NCI-H2227 (cell line): Measurements from ENCODE around the gene CHTF18.
"Not testable (repeated sequence)": the region's sequence is repeated elsewhere in the genome, so short reads cannot be mapped to it uniquely, and the experiment has no call there.

Experiments used
- DNase-seq: peaks from one replicate; lab custom pipeline; 2025; ENCODE audit not compliant: unreplicated experiment; lab: John Stamatoyannopoulos, UW

The CHTF18 gene

GRCh38 chr16:788399-789126 lies at the start of gene CHTF18:
CHTF18 (plus strand) TSS chr16:788620; CDS start chr16:788685, 65 bp downstream.
- DNase-seq = peak; percentile 96

DNA sequence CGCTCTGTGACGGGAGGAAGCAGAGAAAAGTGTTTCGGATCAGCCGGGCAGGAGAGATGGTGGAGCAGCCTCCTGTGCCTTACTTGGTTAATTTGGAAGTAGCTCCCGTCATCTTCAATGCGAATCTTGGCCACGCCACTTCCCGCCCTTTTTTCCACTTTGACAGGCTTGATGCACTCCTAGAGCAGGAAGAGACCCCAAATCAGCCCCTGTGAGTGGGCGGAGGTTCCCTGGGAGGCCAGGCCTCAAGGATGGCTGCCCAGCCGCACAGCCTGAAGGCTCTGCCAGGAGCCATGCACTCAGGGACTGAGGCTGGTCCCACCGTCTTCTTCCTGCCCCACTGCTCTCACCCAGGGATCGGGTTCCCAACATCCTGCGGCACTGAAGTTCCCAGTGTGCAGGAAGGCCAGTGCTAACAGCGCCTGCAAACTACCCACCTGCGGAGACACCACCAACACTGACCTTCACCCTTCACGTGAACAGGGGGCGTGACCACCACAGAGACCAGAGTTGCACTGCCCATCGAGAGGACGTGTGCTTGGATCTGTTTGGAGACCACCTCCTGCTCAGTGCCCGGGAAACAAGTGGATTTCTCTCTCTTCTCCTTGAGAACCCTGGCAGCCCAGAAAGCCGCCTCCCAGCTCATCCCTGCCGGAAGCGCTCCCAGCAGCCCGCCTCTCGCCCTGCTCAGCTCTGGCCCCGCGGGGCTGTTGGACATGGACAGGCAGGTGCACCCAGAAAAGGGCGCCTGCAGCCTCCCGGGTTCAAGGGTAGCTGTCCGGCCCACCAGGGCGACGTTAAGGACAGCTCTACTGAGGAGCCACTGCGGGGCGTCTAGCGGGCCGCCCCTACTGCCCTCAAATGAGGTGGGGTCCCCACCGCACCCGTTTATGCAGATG lies 48.6 kb upstream of the CHTF18 start:
- DNase-seq = peak; percentile 36

- DNase-seq = no peak
Observed at GRCh38 chr16:740459-740763, 48.0 kb upstream of the CHTF18 start.

DNA sequence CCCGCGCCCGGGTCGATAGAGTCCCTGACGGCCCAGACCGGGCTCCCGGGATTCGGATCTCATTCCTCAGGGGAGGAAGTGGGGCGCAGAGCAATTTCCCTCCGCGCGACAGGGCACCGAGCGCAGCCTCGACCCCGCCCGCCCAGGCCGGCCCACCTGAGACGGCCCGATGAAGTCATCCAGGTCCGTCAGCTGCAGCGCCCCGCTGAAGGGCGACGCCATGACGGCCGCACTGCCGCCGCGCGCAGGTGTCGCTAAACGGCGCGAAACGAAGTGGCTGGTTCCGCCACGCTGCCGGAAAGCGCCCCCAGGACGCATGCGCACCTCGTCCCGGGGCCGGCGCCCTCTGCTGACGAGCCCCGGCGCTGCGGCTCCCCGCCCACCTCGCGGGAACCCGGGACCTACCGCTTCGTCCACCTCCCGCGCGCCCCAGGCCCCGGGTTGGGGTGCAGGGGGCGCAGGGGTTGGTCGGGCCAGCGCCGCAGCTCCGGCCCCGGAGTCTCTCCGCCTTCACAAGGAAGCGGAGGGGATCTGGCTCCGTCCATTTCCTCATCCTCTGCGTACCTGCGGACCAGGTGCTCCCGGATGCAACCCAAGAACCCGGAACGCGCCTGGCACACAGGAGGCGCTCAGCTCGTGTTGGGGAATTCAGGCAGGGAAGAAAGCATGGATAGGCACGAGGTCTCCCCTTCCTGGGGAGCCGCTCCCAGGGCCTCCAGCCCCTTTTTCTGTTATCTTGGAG lies 47.5 kb upstream of the CHTF18 start, which contains the start of gene CIAO3:
TSS of gene CIAO3 (minus strand) at position 234 of the 742 bp plus-strand sequence. CDS start at position 222, 12 bp downstream.
- DNase-seq = peak; percentile 97

DNA sequence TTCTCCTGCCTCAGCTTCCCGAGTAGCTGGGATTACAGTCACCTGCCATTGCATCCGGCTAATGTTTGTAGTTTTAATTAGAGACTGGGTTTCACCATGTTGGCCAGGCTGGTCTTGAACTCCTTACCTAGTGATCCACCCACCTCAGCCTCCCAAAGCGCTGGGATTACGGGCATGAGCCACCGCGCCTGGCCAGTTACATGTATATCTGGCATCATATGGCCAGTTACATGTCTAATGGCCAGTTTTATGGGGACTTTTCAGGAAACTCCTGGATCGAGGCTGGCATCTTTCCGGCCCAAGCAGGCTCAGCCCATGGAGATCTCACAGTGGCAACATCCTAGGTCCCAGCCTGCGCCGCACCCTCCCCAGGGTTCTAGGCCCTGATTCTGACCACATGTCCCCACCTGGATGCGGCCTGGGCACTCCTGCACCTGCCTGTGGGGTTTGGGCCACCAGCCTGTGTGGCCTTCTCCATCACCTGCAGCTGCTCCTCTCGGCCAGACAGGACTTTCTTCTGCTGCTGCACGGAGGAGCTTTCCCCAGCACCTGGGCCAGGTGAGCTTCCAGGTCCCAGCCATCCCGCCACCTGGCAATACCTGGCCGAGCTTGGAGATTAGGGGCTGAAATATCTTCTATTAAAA lies 46.3 kb upstream of the CHTF18 start:
- DNase-seq = no peak

DNA sequence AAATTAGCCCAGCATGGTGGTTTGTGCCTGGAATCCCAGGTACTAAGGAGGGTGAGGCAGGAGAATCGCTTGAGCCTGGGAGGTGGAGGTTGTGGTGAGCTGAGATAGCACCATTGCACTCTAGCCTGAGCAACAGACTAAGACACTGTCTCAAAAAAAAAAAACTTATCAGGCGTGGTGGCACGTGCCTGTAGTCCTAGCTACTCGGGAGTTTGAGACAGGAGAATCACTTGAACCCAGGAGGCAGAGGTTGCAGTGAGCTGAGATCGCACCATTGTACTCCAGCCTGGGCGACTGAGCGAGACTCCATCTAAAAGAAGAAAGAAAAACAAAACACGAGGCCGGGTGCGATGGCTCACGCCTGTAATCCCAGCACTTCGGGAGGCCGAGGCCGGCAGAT lies 45.5 kb upstream of the CHTF18 start:
- DNase-seq = not testable (repeated sequence)

DNA sequence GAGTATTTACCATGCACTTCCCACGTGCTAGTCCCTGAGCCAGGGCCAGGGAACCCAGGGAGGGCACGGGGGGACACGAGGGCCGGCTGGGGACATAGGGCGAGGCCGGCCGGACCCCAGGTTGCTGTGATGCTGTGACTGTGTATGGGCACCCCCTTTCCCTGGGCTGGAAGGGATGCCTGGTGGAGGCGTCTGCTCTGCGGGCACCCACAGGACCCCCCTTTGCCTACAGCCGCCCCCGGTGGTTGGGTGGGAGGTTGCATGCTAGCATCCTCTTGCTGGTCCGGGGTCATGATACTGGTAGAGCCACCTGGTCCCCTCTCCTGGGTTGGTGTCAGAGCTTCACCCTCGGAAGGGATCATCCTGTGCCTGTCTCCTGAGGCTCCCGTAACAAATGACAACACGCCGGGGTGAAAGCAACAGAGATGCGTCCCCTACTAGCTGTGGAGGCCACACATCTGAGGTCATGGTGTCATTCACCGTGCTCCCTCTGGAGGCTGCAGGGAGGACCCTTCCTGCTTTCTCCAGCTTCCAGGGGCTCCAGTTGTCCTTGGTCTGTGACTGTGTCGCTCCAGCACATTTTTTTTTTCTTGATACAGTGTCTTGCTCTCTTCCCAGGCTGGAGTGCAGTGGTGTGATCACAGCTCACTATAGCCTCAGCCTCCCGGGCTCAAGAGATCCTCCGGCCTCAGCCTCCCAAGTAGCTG lies 44.5 kb upstream of the CHTF18 start:
- DNase-seq = no peak

GRCh38 chr16:745739-746138 lies 42.7 kb upstream of the CHTF18 start:
- peak; percentile 60 for DNase-seq

DNA sequence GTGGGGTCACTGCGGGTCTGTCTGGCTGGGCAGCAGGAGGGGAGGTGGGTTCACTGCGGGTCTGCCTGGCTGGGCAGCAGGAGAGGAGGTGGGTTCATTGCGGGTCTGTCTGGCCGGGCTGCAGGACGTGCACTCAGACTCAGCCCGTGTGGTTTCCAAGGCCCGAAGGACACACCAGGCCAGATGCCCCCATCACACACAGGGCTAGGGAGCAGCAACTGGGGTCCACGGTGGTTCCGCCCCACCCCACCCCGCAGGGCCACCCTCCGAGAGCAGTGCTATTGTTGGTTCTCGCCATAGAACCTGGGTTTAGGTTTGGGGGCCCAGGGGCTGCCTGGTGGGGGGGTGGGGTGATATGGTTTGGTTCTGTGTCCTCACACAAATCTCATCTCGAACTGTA lies 41.8 kb upstream of the CHTF18 start:
- DNase-seq = no peak

DNA sequence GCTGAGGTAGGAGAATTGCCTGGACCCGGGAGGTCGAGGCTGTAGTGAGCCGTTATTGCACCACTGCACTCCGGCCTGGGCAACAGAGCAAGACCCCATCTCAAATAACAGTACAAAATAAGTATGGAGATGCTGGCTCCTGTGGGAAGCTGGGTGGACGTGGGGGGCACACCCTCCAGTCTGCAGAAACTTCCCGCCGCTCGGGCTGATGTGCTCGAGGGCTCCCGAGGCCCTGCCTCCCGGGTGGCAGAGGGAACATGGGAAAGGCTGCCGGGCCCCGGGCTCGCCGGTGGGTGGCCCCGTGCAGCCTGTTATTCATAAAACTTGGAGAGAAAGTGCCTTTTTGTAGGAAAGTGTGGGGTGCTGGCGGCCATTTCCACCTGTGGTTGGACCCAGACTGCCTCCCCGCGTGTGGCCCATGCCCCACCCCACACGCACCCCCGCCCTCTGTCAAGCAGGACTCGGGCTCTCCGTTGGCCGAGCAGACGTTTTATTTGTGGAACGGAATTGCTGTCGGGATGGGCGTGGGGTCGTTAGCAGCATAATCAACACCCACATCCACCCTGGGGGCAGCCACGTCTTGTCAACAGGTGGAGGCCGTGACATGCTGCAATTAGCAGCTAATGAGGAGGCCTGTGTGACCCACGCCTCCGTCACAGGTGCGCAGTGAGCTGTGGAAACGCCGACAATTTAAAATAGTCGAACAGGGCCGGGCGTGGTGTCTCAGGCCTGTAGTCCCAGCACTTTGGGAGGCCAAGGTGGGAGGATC lies 40.3 kb upstream of the CHTF18 start:
- DNase-seq = no peak

DNA sequence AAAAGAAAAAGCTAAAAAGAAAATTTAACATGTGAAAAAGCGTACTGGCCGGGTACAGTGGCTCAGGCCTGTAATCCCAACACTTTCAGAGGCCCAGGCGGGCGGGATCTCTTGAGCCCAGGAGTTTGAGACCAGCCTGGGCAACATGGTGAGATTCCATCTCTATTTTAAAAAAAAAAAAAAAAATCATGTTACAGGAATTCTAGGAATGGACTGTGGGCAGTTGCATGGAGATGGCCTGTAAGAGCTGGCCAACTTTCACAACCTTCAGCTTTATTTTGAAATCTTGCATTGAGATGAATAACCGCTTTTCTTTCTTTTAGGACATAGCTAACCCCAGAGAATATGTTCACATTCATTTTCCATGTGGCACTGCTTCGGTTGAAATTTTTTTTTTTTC lies 39.4 kb upstream of the CHTF18 start:
- DNase-seq = no peak

DNA sequence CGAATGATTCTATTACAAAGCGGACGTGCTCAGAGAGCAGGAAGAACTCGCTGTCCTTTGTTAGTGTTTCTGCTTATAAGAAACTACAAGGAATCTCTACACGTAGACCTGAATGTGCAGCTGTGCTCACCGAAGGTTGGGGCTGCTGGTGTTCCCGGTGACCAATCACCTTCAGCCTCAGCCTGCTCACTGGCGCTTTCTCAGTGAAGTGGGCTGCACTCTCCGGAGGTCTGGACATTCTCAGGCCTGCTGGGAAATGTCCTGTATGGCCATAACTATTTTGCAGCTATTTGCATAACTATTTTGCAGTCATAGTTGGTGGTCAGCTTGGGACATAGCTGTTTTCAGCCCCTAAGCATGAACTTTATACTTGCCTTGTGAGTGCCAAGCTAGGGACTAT lies 37.9 kb upstream of the CHTF18 start:
- DNase-seq = peak; percentile 28

DNA sequence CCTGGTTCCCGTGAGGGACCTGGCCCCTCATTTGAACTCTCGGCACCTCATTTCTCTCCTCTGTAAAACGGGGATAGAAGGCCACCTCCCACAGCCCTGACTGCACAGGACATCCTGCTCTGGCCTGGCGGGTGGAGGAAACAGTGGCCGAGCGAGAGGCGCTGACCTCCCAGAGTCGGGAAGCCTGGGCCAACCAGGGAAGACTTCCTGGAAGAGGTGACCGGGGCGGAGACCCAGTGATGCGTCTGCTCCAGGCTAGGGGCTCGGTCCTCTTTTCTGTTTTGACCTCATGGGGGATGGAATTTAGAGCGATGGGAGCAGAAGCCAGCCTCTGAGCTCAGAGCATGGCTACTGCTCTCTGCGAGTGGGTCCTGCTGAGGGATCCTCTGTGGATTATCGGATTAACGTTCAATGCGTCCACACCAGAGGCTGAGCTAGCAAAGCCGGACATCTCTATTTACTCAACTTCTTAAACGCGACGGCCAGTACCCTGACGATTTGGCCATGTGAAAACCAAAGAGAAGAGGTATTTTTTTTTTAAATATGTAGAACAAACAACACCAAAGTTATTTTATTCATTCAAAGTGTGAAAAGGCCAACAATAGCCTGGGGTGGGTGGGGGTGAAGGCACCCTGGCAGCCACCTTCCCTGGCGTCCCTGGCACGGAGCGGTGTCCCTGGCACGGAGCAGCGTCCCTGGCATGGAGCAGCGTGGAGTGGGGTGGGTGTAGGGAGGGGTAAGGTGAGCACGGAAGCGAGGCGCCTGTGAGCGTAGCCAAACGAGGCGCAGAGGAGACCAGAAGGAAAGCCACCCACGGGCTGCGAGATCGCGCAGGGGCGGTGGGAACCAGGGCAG lies 37.0 kb upstream of the CHTF18 start:
- DNase-seq = no peak

DNA sequence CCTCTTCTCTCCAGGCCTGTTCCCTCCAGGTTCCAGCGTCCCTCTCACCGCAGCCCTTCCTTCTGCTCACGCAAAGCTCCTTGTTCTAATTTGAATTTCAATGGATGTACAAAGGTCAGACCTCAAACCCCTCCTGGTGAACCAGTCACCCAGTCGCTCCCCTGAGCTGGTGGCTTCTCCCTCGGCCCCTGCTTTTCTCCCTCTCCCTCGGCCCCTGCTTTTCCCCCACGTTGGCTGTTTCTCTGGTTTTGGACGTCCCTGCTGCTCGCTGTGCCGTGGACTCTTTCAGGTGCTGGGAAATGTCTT lies 36.5 kb upstream of the CHTF18 start:
- DNase-seq = no peak

GRCh38 chr16:754121-754607 lies 34.3 kb upstream of the CHTF18 start:
- not testable (repeated sequence) for DNase-seq

DNA sequence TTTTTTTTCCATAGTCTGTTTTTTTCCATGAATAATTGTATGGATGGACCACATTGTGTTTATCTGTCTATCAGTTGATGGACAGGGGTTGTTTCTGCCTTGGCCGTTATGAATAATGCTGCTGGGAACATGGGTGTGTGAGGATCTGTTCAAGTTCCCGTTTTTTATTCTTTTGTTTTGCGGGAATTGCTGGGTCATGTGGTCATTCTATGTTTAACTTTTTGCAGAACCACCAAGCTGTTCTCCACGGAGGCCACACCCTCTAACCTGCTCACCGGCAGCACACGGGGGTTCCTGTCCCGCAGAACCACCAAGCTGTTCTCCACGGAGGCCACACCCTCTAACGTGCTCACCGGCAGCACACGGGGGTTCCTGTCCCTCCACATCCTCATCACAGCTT lies 33.8 kb upstream of the CHTF18 start:
- no peak for DNase-seq

- DNase-seq = no peak
Observed at GRCh38 chr16:756428-756827, 32.0 kb upstream of the CHTF18 start.

DNA sequence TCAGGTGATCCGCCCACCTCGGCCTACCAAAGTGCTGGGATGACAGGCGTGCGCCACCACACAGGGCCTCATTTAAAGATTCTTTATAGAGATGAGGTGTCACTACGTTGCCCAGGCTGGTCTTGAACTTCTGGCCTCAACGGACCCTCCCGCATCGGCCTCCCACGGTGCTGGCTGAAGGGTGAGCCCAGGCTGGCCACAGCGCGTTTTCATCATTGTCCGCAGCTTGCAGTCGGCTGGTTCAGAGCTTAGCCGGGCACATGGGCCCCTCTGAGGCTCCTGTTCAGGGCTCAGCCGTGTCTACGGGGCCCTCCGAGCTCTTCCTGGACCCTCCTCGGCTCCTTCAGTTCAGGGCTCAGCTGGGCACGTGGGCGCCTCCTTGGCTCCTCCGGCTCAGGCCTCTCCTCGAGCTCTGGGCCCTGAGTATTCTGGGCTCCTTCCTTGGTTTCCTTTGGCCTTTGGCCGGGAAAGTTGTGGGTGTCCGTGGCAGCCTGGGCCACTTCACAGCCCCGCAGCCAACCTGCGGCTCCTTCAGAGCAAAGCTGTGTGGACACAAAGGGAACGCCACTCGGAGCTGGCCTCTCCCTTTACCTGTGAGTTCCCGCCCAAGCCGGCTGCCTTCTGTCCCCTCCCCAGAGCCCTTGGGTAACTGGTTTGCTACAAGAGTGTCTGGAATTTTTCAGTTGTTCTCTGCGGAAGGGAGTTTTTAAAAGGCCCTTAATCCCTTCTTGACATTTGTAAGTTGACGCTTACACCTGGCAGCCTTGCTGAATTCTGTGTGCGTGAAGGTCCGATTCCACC lies 29.1 kb upstream of the CHTF18 start:
- no peak for DNase-seq
